H1 (cell line): Measurements from ENCODE around the gene LEKR1. TPM values are rescaled to one million over a fixed set of nuclear protein-coding genes. Genes with fewer than 3 reads are reported as not detected.

Source experiments
- CTCF ChIA-PET: fragments of 300-600 bp; sonication (Branson Sonifier 250); formaldehyde crosslinking; loops from one replicate; lab custom pipeline; 2021; ENCODE audit not compliant: partially characterized antibody; lab: Charles Lee
- POLR2A ChIA-PET: fragments of 300-600 bp; sonication (Branson Sonifier 250); formaldehyde crosslinking; loops from one replicate; lab custom pipeline; 2021; ENCODE audit warnings: inconsistent platforms; ENCODE audit not compliant: partially characterized antibody; lab: Charles Lee
- DNase-seq, 2 experiments: peaks; one replicate each; pipeline versions ENCODE4 v3.0.0 to v3.0.0-alpha.2; 2010 to 2022; ENCODE audit warnings: low spot score in 2 of 2, low read depth in 1 of 2, mixed read lengths in 1 of 2
- FAIRE-seq: peaks from 2 replicates; lab custom pipeline; 2011; peaks lifted over from hg19 to GRCh38; lab: Jason Lieb, UNC
- H2AFZ ChIP-seq: 2 replicates; pipeline ENCODE4 v1.8.1; 2012; ENCODE audit warnings: low read length, inconsistent platforms
- H2AK5ac ChIP-seq: 2 replicates; pipeline ENCODE4 v1.6.1; 2013; ENCODE audit warnings: low read depth, low read length
- H2BK120ac ChIP-seq: replicated peaks from 2 replicates; pipeline ENCODE3; 2013; ENCODE audit warnings: low read depth, low read length, inconsistent platforms
- H2BK12ac ChIP-seq: 2 replicates; pipeline ENCODE4 v1.6.1; 2013; ENCODE audit warnings: low read depth, low read length
- H2BK15ac ChIP-seq: 2 replicates; pipeline ENCODE4 v1.6.1; 2013; ENCODE audit warnings: low read length
- H2BK20ac ChIP-seq: 2 replicates; pipeline ENCODE4 v1.6.1; 2013; ENCODE audit warnings: low read length
- H2BK5ac ChIP-seq: 2 replicates; pipeline ENCODE4 v1.6.1; 2013; ENCODE audit warnings: low read depth, low read length
- H3K14ac ChIP-seq: 2 replicates; pipeline ENCODE4 v1.6.1; 2013; ENCODE audit warnings: inconsistent platforms; ENCODE audit not compliant: insufficient read length
- H3K18ac ChIP-seq: 2 replicates; pipeline ENCODE4 v1.6.1; 2013; ENCODE audit warnings: low read length; ENCODE audit errors: extremely low read depth
- H3K23ac ChIP-seq: 2 replicates; pipeline ENCODE4 v1.6.1; 2013; ENCODE audit warnings: inconsistent platforms; ENCODE audit not compliant: insufficient read length
- H3K23me2 ChIP-seq: 2 replicates; pipeline ENCODE4 v1.6.1; 2013; ENCODE audit warnings: low read depth, low read length
- H3K27ac ChIP-seq: 2 replicates; pipeline ENCODE4 v1.6.1; 2011; ENCODE audit warnings: low read depth, low read length, inconsistent platforms
- H3K27me3 ChIP-seq, 4 experiments: replicated peaks in 1 of 4; 1 replicate in 1 of 4; 2 replicates in 3 of 4; pipeline versions ENCODE4 v1.6.1 to v1.8.1; 2011 to 2013; ENCODE audit warnings: low read length in 3 of 4, mild to moderate bottlenecking in 3 of 4, inconsistent platforms in 2 of 4, mixed read lengths in 2 of 4, moderate library complexity in 1 of 4; ENCODE audit not compliant: control insufficient read depth in 3 of 4, insufficient read depth in 3 of 4; ENCODE audit errors: extremely low read depth in 1 of 4
- H3K36me3 ChIP-seq, 4 experiments: 2 replicates each; pipeline versions ENCODE4 v1.6.1 to v1.8.1; 2011 to 2013; ENCODE audit warnings: mild to moderate bottlenecking in 4 of 4, low read length in 3 of 4, moderate library complexity in 2 of 4, control low read depth in 1 of 4, inconsistent platforms in 1 of 4; ENCODE audit not compliant: insufficient read depth in 4 of 4, control insufficient read depth in 2 of 4
- H3K4ac ChIP-seq: replicated peaks from 2 replicates; pipeline ENCODE3; 2013; ENCODE audit warnings: low read length, low read depth, mixed read lengths, inconsistent platforms; ENCODE audit not compliant: insufficient read length
- H3K4me1 ChIP-seq, 4 experiments: replicated peaks in 1 of 4; 1 replicate in 1 of 4; 2 replicates in 3 of 4; pipeline versions ENCODE4 v1.6.1 to v1.8.1; 2011 to 2013; ENCODE audit warnings: low read length in 3 of 4, inconsistent platforms in 2 of 4, mixed read lengths in 1 of 4; ENCODE audit not compliant: insufficient read depth in 4 of 4, control insufficient read depth in 3 of 4
- H3K4me2 ChIP-seq, 2 experiments: 2 replicates each; pipeline versions ENCODE4 v1.6.1 to v1.8.1; 2011 to 2013; ENCODE audit warnings: low read depth in 2 of 2, low read length in 2 of 2, control low read depth in 1 of 2, inconsistent platforms in 1 of 2, mild to moderate bottlenecking in 1 of 2; ENCODE audit not compliant: insufficient read depth in 1 of 2
- H3K4me3 ChIP-seq, 4 experiments: fragments of 200-600, 300-600 bp in 1 of 4; sonication (generic), shearing (Covaris generic), sonication (Bioruptor Twin) in 1 of 4; 2 replicates each; pipeline versions ENCODE4 v1.5.1 to v1.8.1; 2011 to 2016; ENCODE audit warnings: low read length in 4 of 4, low read depth in 3 of 4, control low read depth in 2 of 4, inconsistent platforms in 2 of 4, mild to moderate bottlenecking in 2 of 4, mixed read lengths in 1 of 4, moderate library complexity in 1 of 4; ENCODE audit not compliant: insufficient read depth in 2 of 4; ENCODE audit errors: extremely low read depth in 1 of 4
- H3K56ac ChIP-seq: replicated peaks from 2 replicates; pipeline ENCODE3; 2013; ENCODE audit warnings: low read depth, mild to moderate bottlenecking, mixed read lengths, low read length, inconsistent platforms; ENCODE audit not compliant: insufficient read length
- H3K79me1 ChIP-seq: 2 replicates; pipeline ENCODE4 v1.6.1; 2013; ENCODE audit warnings: low read depth, low read length, control low read depth
- H3K79me2 ChIP-seq, 2 experiments: 2 replicates each; pipeline versions ENCODE4 v1.6.1 to v1.8.1; 2012 to 2013; ENCODE audit warnings: low read length in 2 of 2, mild to moderate bottlenecking in 2 of 2, inconsistent platforms in 1 of 2; ENCODE audit not compliant: insufficient read depth in 2 of 2, control insufficient read depth in 1 of 2
- H3K9ac ChIP-seq, 4 experiments: replicated peaks in 1 of 4; 1 replicate in 1 of 4; 2 replicates in 3 of 4; pipeline versions ENCODE4 v1.6.1 to v1.8.1; 2011 to 2013; ENCODE audit warnings: low read depth in 3 of 4, low read length in 3 of 4, control low read depth in 2 of 4, mild to moderate bottlenecking in 2 of 4, moderate library complexity in 2 of 4, inconsistent platforms in 1 of 4; ENCODE audit errors: extremely low read depth in 1 of 4
- H3K9me3 ChIP-seq, 2 experiments: 2 replicates each; pipeline versions ENCODE4 v1.6.1 to v1.8.1; 2012 to 2013; ENCODE audit warnings: mild to moderate bottlenecking in 2 of 2, moderate library complexity in 2 of 2, control low read depth in 1 of 2, inconsistent platforms in 1 of 2, low read depth in 1 of 2, low read length in 1 of 2, mixed read lengths in 1 of 2; ENCODE audit not compliant: insufficient read depth in 2 of 2
- H4K20me1 ChIP-seq, 2 experiments: replicated peaks in 1 of 2; 2 replicates each; pipeline versions ENCODE3 to v1.8.1; 2011 to 2013; ENCODE audit warnings: inconsistent platforms in 2 of 2, low read length in 2 of 2, mild to moderate bottlenecking in 1 of 2; ENCODE audit not compliant: insufficient read depth in 2 of 2, control insufficient read depth in 1 of 2
- H4K5ac ChIP-seq: 2 replicates; pipeline ENCODE4 v1.6.1; 2013; ENCODE audit warnings: low read length, low read depth, mixed read lengths, inconsistent platforms; ENCODE audit not compliant: insufficient read length
- H4K8ac ChIP-seq: 2 replicates; pipeline ENCODE4 v1.8.0; 2013; ENCODE audit warnings: mild to moderate bottlenecking, moderate library complexity, low read length, inconsistent platforms; ENCODE audit not compliant: insufficient read depth; ENCODE audit errors: extremely low read depth
- H4K91ac ChIP-seq: replicated peaks from 2 replicates; pipeline ENCODE3; 2013; ENCODE audit warnings: low read length, mixed read lengths, inconsistent platforms; ENCODE audit not compliant: insufficient read length
- CTCF ChIP-seq, 3 experiments: IDR thresholded peaks; 1 replicate in 2 of 3; 2 replicates in 1 of 3; pipeline versions ENCODE4 v1.5.1 to v1.6.1; 2011; ENCODE audit warnings: low read length in 3 of 3, mild to moderate bottlenecking in 3 of 3, inconsistent platforms in 2 of 3, low read depth in 1 of 3, moderate library complexity in 1 of 3; ENCODE audit not compliant: insufficient read depth in 1 of 3; ENCODE audit errors: control extremely low read depth in 1 of 3
- TBP ChIP-seq: IDR thresholded peaks from 2 replicates; pipeline ENCODE4 v1.6.1; 2011; ENCODE audit warnings: low read depth, low read length, improper control_type of control experiment
- WGBS, 2 experiments: shearing (Covaris generic) in 1 of 2; methylation state at CpG; one replicate each; pipeline versions ENCODE4 v1.1.6 to v1.1.7; 2013 to 2015; ENCODE audit warnings: low lambda C conversion rate in 2 of 2, mixed read lengths in 2 of 2, inconsistent platforms in 1 of 2, low coverage in 1 of 2, missing lambda C conversion rate in 1 of 2; ENCODE audit not compliant: insufficient replicate concordance in 2 of 2, insufficient coverage in 1 of 2, insufficient read length in 1 of 2; ENCODE audit errors: extremely low coverage in 1 of 2, missing lambda C conversion rate in 1 of 2; 5-methylcytosine and 5-hydroxymethylcytosine counted together
- polyA plus RNA-seq, 7 experiments: library from polyadenylated mRNA; depleted of rRNA in 3 of 7; stranded (reverse) in 5 of 7; unstranded in 2 of 7; fragments of >200 nt in 5 of 7; fragments of 200-250 nt in 2 of 7; gene quantifications; 1 replicate in 5 of 7; 2 replicates in 1 of 7; 4 replicates in 1 of 7; pipeline versions ENCODE4 v1.2.1 to v1.2.3, GENCODE V29; 2011 to 2013; ENCODE audit warnings: missing spikeins in 2 of 7, mixed read lengths in 2 of 7
- total RNA-seq: library from RNA; stranded (reverse); fragmentation: NEBNext Ultra II Directional; extraction: Animal tissue kit (Norgen Biotek cat#: 25700); gene quantifications from 2 replicates; pipeline ENCODE4 v1.2.1, GENCODE V29; 2021

The LEKR1 gene
- total and polyA plus RNA-seq, 2 of the 8 experiments (the other 6 are each of a cell fraction or from before 2014, with no cell fraction given) = 0.08 TPM; not detected in 1

- WGBS, 2 experiments = 89% methylated on average over 4 of the region's 4 CpGs; no CpG with 5 or more reads in 1 of the 2 experiments
- Histone ChIP-seq H3K56ac (no peak overlapping the region), H3K18ac (no peak overlapping the region), H3K23ac (no peak overlapping the region), H3K36me3 (no peaks in the 10 kb centered on the region), H2AK5ac (no peak overlapping the region), H2BK5ac (no peak overlapping the region), H2BK12ac (no peak overlapping the region), H2BK15ac (no peak overlapping the region), H2BK120ac (no peak overlapping the region), H4K20me1 (no peaks in the 10 kb centered on the region), H3K27me3 (peaks cover 0 to 4% (median 0%) of the 10 kb centered on the region in 4 experiments; a peak in 3 of 7 replicates), H3K79me2 (no peaks in the 10 kb centered on the region), H4K91ac (no peak overlapping the region), H3K4ac (no peak overlapping the region), H3K27ac (no peak overlapping the region), H3K4me2 (no peak overlapping the region), H2BK20ac (no peak overlapping the region), H3K9me3 (no peaks in the 10 kb centered on the region), H3K14ac (no peak overlapping the region), H3K4me1 (peaks cover 0 to 7% (median 3%) of the 10 kb centered on the region in 4 experiments; a peak in 3 of 7 replicates), H3K79me1 (no peaks in the 10 kb centered on the region), H4K8ac (no peak overlapping the region), H3K9ac (no peak overlapping the region), H2AFZ (no peak overlapping the region), H3K4me3 (no peak overlapping the region), H3K23me2 (no peaks in the 10 kb centered on the region; the same call in 1 of the 2 replicates), H4K5ac (no peak overlapping the region)
- DNase-seq (no peak), FAIRE-seq (no peak)
- ChIA-PET CTCF (interaction anchor here (0.6 to 56.4 kb wide), 20 partner anchors 9 to 1025 kb away, joined by 3 to 1014 read pairs (median 4); no protein-coding TSS in a partner anchor), POLR2A (interaction anchor here (1.7 kb wide), 1 partner anchor 11 kb away, joined by 9 read pairs; no protein-coding TSS in a partner anchor)
- TF ChIP-seq TBP (no peak), CTCF (IDR thresholded peaks at IDR 0.05; ENCODE audit: control extremely low read depth in 1 of 3, insufficient read depth in 1 of 3, low read depth in 1 of 3, low read length in 3 of 3) (peak in 1 of 3 experiments; percentile 24; a peak in 2 of 4 replicates)
Measured at GRCh38 chr3:157077565-157077991, 251.4 kb downstream of the LEKR1 start.
